GM23338 (cell line): ENCODE results near the gene RAP1GAP2. TPM values are rescaled to one million over a fixed set of nuclear protein-coding genes. Genes with fewer than 3 reads are reported as not detected.

Experiments
- ATAC-seq: fragments of 200-7000 bp; cut with Tn5 transposase; 3 replicates; pipeline ENCODE4 v1.9.1; 2020
- DNase-seq: peaks from one replicate; pipeline ENCODE4 v3.0.0-alpha.2; 2015; ENCODE audit warnings: low spot score
- H2AFZ ChIP-seq: fragments of 200-600 bp; sonication (generic); 2 replicates; pipeline ENCODE4 v1.8.0; 2016; ENCODE audit warnings: antibody characterized with exemption, mild to moderate bottlenecking, moderate library complexity
- H3F3A ChIP-seq: fragments of 200-600 bp; sonication (generic); replicated peaks from 2 replicates; pipeline ENCODE4 v1.8.0; 2017; ENCODE audit warnings: antibody characterized with exemption, mixed run types, low read depth
- H3K27ac ChIP-seq: fragments of 200-600 bp; sonication (generic); 2 replicates; pipeline ENCODE4 v1.6.1; 2016; ENCODE audit warnings: low read depth
- H3K27me3 ChIP-seq: fragments of 200-600 bp; sonication (generic); 2 replicates; pipeline ENCODE4 v1.8.0; 2016; ENCODE audit warnings: mild to moderate bottlenecking, mixed run types, moderate library complexity; ENCODE audit not compliant: insufficient read depth
- H3K36me3 ChIP-seq: fragments of 200-600 bp; sonication (generic); 2 replicates; pipeline ENCODE4 v1.8.0; 2016; ENCODE audit warnings: mild to moderate bottlenecking; ENCODE audit not compliant: insufficient read depth
- H3K4me1 ChIP-seq: fragments of 200-600 bp; sonication (generic); 2 replicates; pipeline ENCODE4 v1.8.0; 2016; ENCODE audit warnings: mild to moderate bottlenecking, moderate library complexity; ENCODE audit not compliant: insufficient read depth
- H3K4me2 ChIP-seq: fragments of 200-600 bp; sonication (generic); 2 replicates; pipeline ENCODE4 v1.7.1; 2017; ENCODE audit warnings: mixed run types
- H3K4me3 ChIP-seq: fragments of 200-600 bp; sonication (generic); 2 replicates; pipeline ENCODE4 v1.6.1; 2016; ENCODE audit warnings: mixed run types
- H3K79me2 ChIP-seq: fragments of 200-600 bp; sonication (generic); replicated peaks from 2 replicates; pipeline ENCODE4 v1.8.0; 2017; ENCODE audit warnings: mild to moderate bottlenecking; ENCODE audit not compliant: insufficient read depth
- H3K9me2 ChIP-seq: fragments of 200-600 bp; sonication (generic); 2 replicates; pipeline ENCODE4 v1.8.0; 2017; ENCODE audit not compliant: insufficient read depth
- H4K20me1 ChIP-seq: fragments of 200-600 bp; sonication (generic); replicated peaks from 2 replicates; pipeline ENCODE4 v1.8.0; 2017; ENCODE audit warnings: mild to moderate bottlenecking; ENCODE audit not compliant: insufficient read depth
- H3K27ac Mint-ChIP-seq: 2 replicates; pipeline ENCODE4 v1.8.0; 2020; ENCODE audit warnings: inconsistent platforms, mild to moderate bottlenecking, moderate library complexity, mixed read lengths
- H3K27me3 Mint-ChIP-seq: 3 replicates; pipeline ENCODE4 v1.8.0; 2022; ENCODE audit warnings: low read depth, mild to moderate bottlenecking, moderate library complexity, mixed read lengths, inconsistent platforms; ENCODE audit not compliant: insufficient read depth, poor library complexity
- H3K36me3 Mint-ChIP-seq: 3 replicates; pipeline ENCODE4 v1.8.0; 2021; ENCODE audit warnings: low read depth, mild to moderate bottlenecking, inconsistent platforms, moderate library complexity, mixed read lengths
- H3K4me1 Mint-ChIP-seq: 3 replicates; pipeline ENCODE4 v1.8.0; 2020; ENCODE audit warnings: mild to moderate bottlenecking, inconsistent platforms, mixed read lengths
- H3K4me3 Mint-ChIP-seq: 3 replicates; pipeline ENCODE4 v1.8.0; 2021; ENCODE audit warnings: moderate library complexity, mild to moderate bottlenecking, inconsistent platforms, mixed read lengths
- H3K9me3 Mint-ChIP-seq: 3 replicates; pipeline ENCODE4 v1.8.0; 2020; ENCODE audit warnings: moderate library complexity, mild to moderate bottlenecking, inconsistent platforms, mixed read lengths
- CREB1 ChIP-seq: fragments of 250-450 bp; sonication (Bioruptor Pico); IDR thresholded peaks from 2 replicates; pipeline ENCODE4 v1.5.0; 2020; ENCODE audit warnings: low read depth, mild to moderate bottlenecking, moderate library complexity
- ETS1 ChIP-seq: IDR thresholded peaks from 2 replicates; pipeline ENCODE4 v1.6.1; 2016; ENCODE audit warnings: antibody characterized with exemption
- EZH2 ChIP-seq: fragments of 200-600 bp; sonication (generic); IDR thresholded peaks from one replicate; pipeline ENCODE4 v1.8.0; 2017; ENCODE audit warnings: antibody characterized with exemption, mild to moderate bottlenecking, low read depth; ENCODE audit not compliant: unreplicated experiment
- EZH2phosphoT487 ChIP-seq: fragments of 200-600 bp; sonication (generic); IDR thresholded peaks from one replicate; pipeline ENCODE4 v1.8.1; 2018; ENCODE audit warnings: antibody characterized with exemption; ENCODE audit not compliant: unreplicated experiment
- JUNB ChIP-seq: IDR thresholded peaks from one replicate; pipeline ENCODE4 v1.6.1; 2016; ENCODE audit warnings: antibody characterized with exemption; ENCODE audit not compliant: unreplicated experiment
- NANOG ChIP-seq: IDR thresholded peaks from 2 replicates; pipeline ENCODE4 v1.6.1; 2016; ENCODE audit warnings: antibody characterized with exemption, borderline replicate concordance
- POLR2AphosphoS5 ChIP-seq: IDR thresholded peaks from 2 replicates; pipeline ENCODE4 v1.6.1; 2016; ENCODE audit warnings: antibody characterized with exemption, low read depth
- REST ChIP-seq: IDR thresholded peaks from one replicate; pipeline ENCODE4 v1.6.1; 2018; ENCODE audit warnings: antibody characterized with exemption; ENCODE audit not compliant: unreplicated experiment
- STAT1 ChIP-seq: IDR thresholded peaks from one replicate; pipeline ENCODE4 v1.6.1; 2016; ENCODE audit warnings: antibody characterized with exemption; ENCODE audit not compliant: unreplicated experiment
- ZNF114 ChIP-seq: fragments of 250-450 bp; sonication (Bioruptor Pico); IDR thresholded peaks from 2 replicates; pipeline ENCODE4 v1.5.0; 2020; ENCODE audit warnings: mild to moderate bottlenecking, moderate library complexity
- ZNF331 ChIP-seq: fragments of 250-450 bp; sonication (Bioruptor Pico); IDR thresholded peaks from 2 replicates; pipeline ENCODE4 v1.5.0; 2020; ENCODE audit warnings: low read depth, mild to moderate bottlenecking, moderate library complexity
- ZNF462 ChIP-seq: fragments of 250-450 bp; sonication (Bioruptor Pico); IDR thresholded peaks from 2 replicates; pipeline ENCODE4 v1.5.0; 2020; ENCODE audit warnings: mild to moderate bottlenecking, moderate library complexity
- polyA plus RNA-seq: library from polyadenylated mRNA; unstranded; fragments of >200 nt; fragmentation: Nextera tagmentation; extraction: Ambion mirVana; gene quantifications from 2 replicates; pipeline ENCODE4 v1.2.1, GENCODE V29; 2016
- total RNA-seq: library from RNA; depleted of rRNA; stranded (reverse); fragments of >200 nt; shearing (Covaris generic); gene quantifications from 2 replicates; pipeline ENCODE4 v1.2.3, GENCODE V29; 2014
- TF ChIP-seq, protein P1 (sequence below), 2 experiments: fragments of 200-600 bp in 1 of 2; sonication (generic) in 1 of 2; conservative IDR thresholded peaks; 2 replicates each; pipeline versions ENCODE4 v1.5.1 to v1.6.1; 2016 to 2017; ENCODE audit warnings: antibody characterized with exemption in 2 of 2, low read depth in 2 of 2, mild to moderate bottlenecking in 2 of 2, moderate library complexity in 1 of 2

RAP1GAP2 gene
- total and polyA plus RNA-seq, 2 experiments from 2014 or later: 17.8 to 46.1 TPM

DNA sequence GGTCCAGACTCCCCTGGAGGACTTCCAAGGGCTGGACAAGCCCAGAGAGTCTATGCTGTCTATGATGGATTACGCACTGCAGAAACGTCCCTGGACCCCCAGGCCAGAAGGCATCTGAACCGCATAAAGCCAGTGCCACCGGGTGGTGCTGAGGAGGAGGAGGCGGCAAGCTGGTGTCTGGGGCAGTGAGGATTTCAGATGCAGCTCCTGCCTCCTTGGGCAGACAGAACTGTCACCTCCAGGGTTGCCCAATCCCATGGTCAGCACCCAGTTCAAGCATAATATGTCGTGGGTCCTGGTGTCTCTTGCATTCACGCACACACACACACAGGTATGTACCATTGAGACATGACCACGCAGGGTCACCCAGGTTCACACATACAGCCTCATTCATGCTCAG lies 25.6 kb downstream of the RAP1GAP2 start:
- no peak overlapping the region for H2AFZ ChIP-seq
- H3K9me3 Mint-ChIP-seq: no peaks in the 10 kb centered on the region
- peaks cover 6% of the 10 kb centered on the region for H3K27me3 Mint-ChIP-seq

More for the DNA sequence above, 25.6 kb downstream of the RAP1GAP2 start:
- DNase-seq: no peak
- H3K27ac Mint-ChIP-seq: no peak overlapping the region
- no peak for ATAC-seq
- H3K4me2 ChIP-seq: no peak overlapping the region
- peaks cover 2% of the 10 kb centered on the region; the same call in 1 of the 2 replicates for H3F3A ChIP-seq
- H3K79me2 ChIP-seq: no peaks in the 10 kb centered on the region
- H3K4me1 ChIP-seq: no peaks in the 10 kb centered on the region
- H3K4me3 Mint-ChIP-seq: no peak overlapping the region
- H3K27me3 ChIP-seq: no peaks in the 10 kb centered on the region
- TF ChIP-seq ZNF331 (no peak), POLR2AphosphoS5 (no peak), ZNF462 (CRISPR knock-in tag) (no peak), ETS1 (no peak), NANOG (no peak), EZH2 (no peak), EZH2phosphoT487 (no peak), ZNF114 (CRISPR knock-in tag) (no peak), STAT1 (no peak), JUNB (no peak), REST (no peak), CREB1 (CRISPR knock-in tag) (no peak)
- TF ChIP-seq, protein P1, sequence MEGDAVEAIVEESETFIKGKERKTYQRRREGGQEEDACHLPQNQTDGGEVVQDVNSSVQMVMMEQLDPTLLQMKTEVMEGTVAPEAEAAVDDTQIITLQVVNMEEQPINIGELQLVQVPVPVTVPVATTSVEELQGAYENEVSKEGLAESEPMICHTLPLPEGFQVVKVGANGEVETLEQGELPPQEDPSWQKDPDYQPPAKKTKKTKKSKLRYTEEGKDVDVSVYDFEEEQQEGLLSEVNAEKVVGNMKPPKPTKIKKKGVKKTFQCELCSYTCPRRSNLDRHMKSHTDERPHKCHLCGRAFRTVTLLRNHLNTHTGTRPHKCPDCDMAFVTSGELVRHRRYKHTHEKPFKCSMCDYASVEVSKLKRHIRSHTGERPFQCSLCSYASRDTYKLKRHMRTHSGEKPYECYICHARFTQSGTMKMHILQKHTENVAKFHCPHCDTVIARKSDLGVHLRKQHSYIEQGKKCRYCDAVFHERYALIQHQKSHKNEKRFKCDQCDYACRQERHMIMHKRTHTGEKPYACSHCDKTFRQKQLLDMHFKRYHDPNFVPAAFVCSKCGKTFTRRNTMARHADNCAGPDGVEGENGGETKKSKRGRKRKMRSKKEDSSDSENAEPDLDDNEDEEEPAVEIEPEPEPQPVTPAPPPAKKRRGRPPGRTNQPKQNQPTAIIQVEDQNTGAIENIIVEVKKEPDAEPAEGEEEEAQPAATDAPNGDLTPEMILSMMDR (conservative IDR thresholded peaks at IDR 0.05; ENCODE audit: low read depth in 2 of 2): no peak; a peak in 2 of 4 replicates
- no peaks in the 10 kb centered on the region; the same call in 2 of the 3 replicates for H3K36me3 Mint-ChIP-seq
- no peaks in the 10 kb centered on the region for H3K36me3 ChIP-seq
- H3K27ac ChIP-seq: no peak overlapping the region
- H3K4me1 Mint-ChIP-seq: no peaks in the 10 kb centered on the region
- no peak overlapping the region for H3K4me3 ChIP-seq
- 0 out of 2 replicates have a peak, but pooled peaks cover 5% of the 10 kb centered on the region for H4K20me1 ChIP-seq
- H3K9me2 ChIP-seq: no peaks in the 10 kb centered on the region
